Lower lobe of right lung (tissue), 2 donors: Measurements from ENCODE around the gene ZNF23. TPM values are rescaled to one million over a fixed set of nuclear protein-coding genes. Genes with fewer than 3 reads are reported as not detected.
A peak's percentile ranks its signal among the peaks of the same experiment; 100 is the strongest.

ENCODE experiments used
- ATAC-seq, 2 donors: fragments of 200-7000 bp; cut with Tn5 transposase; one replicate each; pipeline ENCODE4 v1.9.1; 2020 to 2022; ENCODE audit warnings: mild to moderate bottlenecking in 2 of 2, moderate library complexity in 2 of 2
- DNase-seq: peaks from one replicate; pipeline ENCODE4 v3.0.0-alpha.2; 2020
- H3K27ac ChIP-seq: fragments of 200-600 bp; one replicate; pipeline ENCODE4 v1.8.0; 2022
- H3K27me3 ChIP-seq: fragments of 200-600 bp; one replicate; pipeline ENCODE4 v1.8.0; 2022; ENCODE audit warnings: low read depth
- H3K36me3 ChIP-seq: fragments of 200-600 bp; one replicate; pipeline ENCODE4 v1.8.0; 2022; ENCODE audit warnings: mild to moderate bottlenecking
- H3K4me1 ChIP-seq: fragments of 200-600 bp; one replicate; pipeline ENCODE4 v1.8.0; 2022
- H3K4me3 ChIP-seq: fragments of 200-600 bp; one replicate; pipeline ENCODE4 v1.8.0; 2022; ENCODE audit warnings: mild to moderate bottlenecking
- H3K9me3 ChIP-seq: fragments of 200-600 bp; one replicate; pipeline ENCODE4 v1.8.0; 2022
- CTCF ChIP-seq: fragments of 200-600 bp; IDR thresholded peaks from one replicate; pipeline ENCODE4 v1.8.0; 2022; ENCODE audit warnings: antibody characterized with exemption, mild to moderate bottlenecking
- intact Hi-C: fragments of 100-400 bp; cut with DNase I; formaldehyde crosslinking; loops from one replicate; pipeline ENCODE4 v1.11.0; 2022
- total RNA-seq: library from RNA; stranded (reverse); fragmentation: NEBNext Ultra II Directional; extraction: Animal tissue kit (Norgen Biotek cat#: 25700); gene quantifications from one replicate; pipeline ENCODE4 v1.2.1, GENCODE V29; 2021
- donor health status: DM: no; HTN: yes; CAD: no; lungs with severe emphysema.

Gene ZNF23
- total RNA-seq, 1 donor from 2014 or later = 9.5 TPM

- Histone ChIP-seq H3K4me1 (no peaks in the 10 kb centered on the region), H3K36me3 (no peaks in the 10 kb centered on the region), H3K27me3 (no peaks in the 10 kb centered on the region), H3K4me3 (no peak overlapping the region), H3K27ac (no peak overlapping the region), H3K9me3 (no peaks in the 10 kb centered on the region)
- TF ChIP-seq CTCF = no peak
- intact Hi-C loops = loop anchor here (10.0 kb wide), 1 partner anchor 76 kb away; no protein-coding TSS in a partner anchor
- DNase-seq (no peak), ATAC-seq (no peak)
Measured at GRCh38 chr16:71490361-71490760, 28.3 kb upstream of the ZNF23 start.

- ATAC-seq = no peak
- Histone ChIP-seq H3K4me3 (no peak within 1 kb of the TSS), H3K27me3 (no peaks in the 10 kb centered on the region), H3K9me3 (no peaks in the 10 kb centered on the region), H3K36me3 (no peaks in the 10 kb centered on the region), H3K27ac (no peak within 1 kb of the TSS), H3K4me1 (peaks cover 5% of the 10 kb centered on the region)
- DNase-seq = no peak
- no peak for TF ChIP-seq CTCF
- intact Hi-C loops = no loop called here
Measured at GRCh38 chr16:71489122-71489521, 27.1 kb upstream of the ZNF23 start, which contains the start of gene ZNF19. Gene ZNF19, minus strand, starts transcription at chr16:71489324. Its CDS starts 7,210 bp downstream, at chr16:71482114.

- intact Hi-C loops = no loop called here
- peak; percentile 89 for DNase-seq
- H3K27ac ChIP-seq = peak overlapping the region; percentile 99
Measured at GRCh38 chr16:71484006-71484893, 22.2 kb upstream of the ZNF23 start.

GRCh38 chr16:71482569-71482968 lies 20.5 kb upstream of the ZNF23 start:
- ATAC-seq (no peak), DNase-seq (no peak)
- Histone ChIP-seq H3K9me3 (no peaks in the 10 kb centered on the region), H3K27ac (no peak overlapping the region), H3K36me3 (peaks cover 20% of the 10 kb centered on the region), H3K27me3 (no peaks in the 10 kb centered on the region), H3K4me1 (peaks cover 14% of the 10 kb centered on the region), H3K4me3 (no peak overlapping the region)
- no peak for TF ChIP-seq CTCF
- intact Hi-C loops = no loop called here

More at GRCh38 chr16:71484006-71484893, 22.2 kb upstream of the ZNF23 start:
- peaks cover 14% of the 10 kb centered on the region for H3K4me1 ChIP-seq
- H3K4me3 ChIP-seq = peak overlapping the region; percentile 93
- no peak for TF ChIP-seq CTCF
- H3K36me3 ChIP-seq = peaks cover 6% of the 10 kb centered on the region
- H3K9me3 ChIP-seq = no peaks in the 10 kb centered on the region
- peak; percentile 98 to 99 for ATAC-seq
- H3K27me3 ChIP-seq = no peaks in the 10 kb centered on the region

- DNase-seq (no peak), ATAC-seq (no peak)
- intact Hi-C loops = no loop called here
Measured at GRCh38 chr16:71480956-71481355, 18.9 kb upstream of the ZNF23 start.

More at GRCh38 chr16:71480956-71481355, 18.9 kb upstream of the ZNF23 start:
- Histone ChIP-seq H3K36me3 (peaks cover 36% of the 10 kb centered on the region), H3K4me3 (no peak overlapping the region), H3K27me3 (no peaks in the 10 kb centered on the region), H3K9me3 (no peaks in the 10 kb centered on the region), H3K4me1 (peaks cover 14% of the 10 kb centered on the region), H3K27ac (no peak overlapping the region)
- TF ChIP-seq CTCF = no peak
